HG03571 (cell line): ENCODE results near the gene VPS13C.

Source experiments
- ATAC-seq: cut with Tn5 transposase; IDR thresholded peaks from one replicate; pipeline ENCODE4 v1.9.1; 2021; ENCODE audit not compliant: unreplicated experiment

Gene VPS13C

GRCh38 chr15:61861962-61862361 lies 198.3 kb downstream of the VPS13C start:
- no peak for ATAC-seq

GRCh38 chr15:61857169-61857829 lies 202.9 kb downstream of the VPS13C start:
- ATAC-seq, result no peak

GRCh38 chr15:61856295-61856694 lies 204.0 kb downstream of the VPS13C start:
- no peak for ATAC-seq

- ATAC-seq, result no peak
Measured at GRCh38 chr15:61853195-61853594, 207.1 kb downstream of the VPS13C start.

- ATAC-seq, result no peak
Measured at GRCh38 chr15:61851955-61852354, 208.3 kb downstream of the VPS13C start.

GRCh38 chr15:61849447-61849846 lies 210.8 kb downstream of the VPS13C start:
- ATAC-seq, result no peak

GRCh38 chr15:61841466-61841865 lies 218.8 kb downstream of the VPS13C start:
- ATAC-seq, result no peak

- no peak for ATAC-seq
Measured at GRCh38 chr15:61840090-61840489, 220.2 kb downstream of the VPS13C start.

- ATAC-seq, result no peak
Measured at GRCh38 chr15:61839546-61839945, 220.7 kb downstream of the VPS13C start.

- ATAC-seq, result no peak
Measured at GRCh38 chr15:61835496-61836106, 224.6 kb downstream of the VPS13C start.

- ATAC-seq, result no peak
Measured at GRCh38 chr15:61835029-61835428, 225.2 kb downstream of the VPS13C start.

- no peak for ATAC-seq
Measured at GRCh38 chr15:61834076-61834697, 226.1 kb downstream of the VPS13C start.

GRCh38 chr15:61832223-61832622 lies 228.0 kb downstream of the VPS13C start:
- ATAC-seq, result no peak

GRCh38 chr15:61831505-61831921 lies 228.7 kb downstream of the VPS13C start:
- no peak for ATAC-seq

GRCh38 chr15:61830536-61831330 lies 229.5 kb downstream of the VPS13C start:
- ATAC-seq, result no peak

GRCh38 chr15:61829514-61829889 lies 230.7 kb downstream of the VPS13C start:
- ATAC-seq, result no peak

GRCh38 chr15:61828860-61829513 lies 231.3 kb downstream of the VPS13C start:
- no peak for ATAC-seq

- no peak for ATAC-seq
Measured at GRCh38 chr15:61828008-61828407, 232.2 kb downstream of the VPS13C start.

GRCh38 chr15:61827131-61827530 lies 233.1 kb downstream of the VPS13C start:
- ATAC-seq, result no peak

GRCh38 chr15:61824291-61824690 lies 236.0 kb downstream of the VPS13C start:
- ATAC-seq, result no peak

GRCh38 chr15:61822511-61822910 lies 237.7 kb downstream of the VPS13C start:
- ATAC-seq, result no peak
